ENCODE measurements around the gene ADAM19.

ADAM19 gene

GRCh38 chr5:157562111-157562581 lies 13.4 kb downstream of the ADAM19 start:
- Histone ChIP-seq H3K27ac (ENCODE audit: low read length) (no peak overlapping the region), H3K79me2 (ENCODE audit: low read length) (peaks cover 79% of the 10 kb centered on the region), H3K36me3 (replicated peaks; ENCODE audit: low read depth, low read length) (peaks cover 62% of the 10 kb centered on the region), H3K4me2 (ENCODE audit: low read length) (no peak overlapping the region), H3K4me1 (ENCODE audit: low read length) (peaks cover 15% of the 10 kb centered on the region), H3K9ac (ENCODE audit: low read length) (no peak overlapping the region), H3K9me3 (ENCODE audit: insufficient read depth, low read length) (no peaks in the 10 kb centered on the region), H3K27me3 (ENCODE audit: low read depth, low read length) (no peaks in the 10 kb centered on the region), H2AFZ (ENCODE audit: low read depth, low read length) (no peak overlapping the region), H4K20me1 (ENCODE audit: insufficient read depth, low read length) (peaks cover 81% of the 10 kb centered on the region), H3K4me3 (ENCODE audit: low read length) (no peak overlapping the region)
- TF ChIP-seq CTCF (IDR thresholded peaks at IDR 0.05; ENCODE audit: low read depth, low read length), result no peak
- no peak for TF ChIP-seq EZH2phosphoT487 (IDR thresholded peaks at IDR 0.05; ENCODE audit: low read depth)

GRCh38 chr5:157561110-157561509 lies 14.5 kb downstream of the ADAM19 start:
- peaks cover 84% of the 10 kb centered on the region for H4K20me1 ChIP-seq (ENCODE audit: insufficient read depth, low read length)
- H3K27ac ChIP-seq (ENCODE audit: low read length), result no peak overlapping the region
- peaks cover 12% of the 10 kb centered on the region; the same call in 1 of the 2 replicates for H3K4me1 ChIP-seq (ENCODE audit: low read length)
- H3K9ac ChIP-seq (ENCODE audit: low read length), result no peak overlapping the region
- H3K4me3 ChIP-seq (ENCODE audit: low read length), result no peak overlapping the region
- H2AFZ ChIP-seq (ENCODE audit: low read depth, low read length), result no peak overlapping the region
- no peaks in the 10 kb centered on the region for H3K27me3 ChIP-seq (ENCODE audit: low read depth, low read length)
- peaks cover 78% of the 10 kb centered on the region for H3K79me2 ChIP-seq (ENCODE audit: low read length)
- no peaks in the 10 kb centered on the region for H3K9me3 ChIP-seq (ENCODE audit: insufficient read depth, low read length)
- no peak overlapping the region for H3K4me2 ChIP-seq (ENCODE audit: low read length)
- no peak for TF ChIP-seq CTCF (IDR thresholded peaks at IDR 0.05; ENCODE audit: low read depth, low read length)
- no peak for TF ChIP-seq EZH2phosphoT487 (IDR thresholded peaks at IDR 0.05; ENCODE audit: low read depth)
- H3K36me3 ChIP-seq (replicated peaks; ENCODE audit: low read depth, low read length), result peaks cover 58% of the 10 kb centered on the region

GRCh38 chr5:157559301-157559700 lies 16.3 kb downstream of the ADAM19 start:
- Histone ChIP-seq H3K4me2 (ENCODE audit: low read length) (no peak overlapping the region), H4K20me1 (ENCODE audit: insufficient read depth, low read length) (peaks cover 89% of the 10 kb centered on the region), H3K79me2 (ENCODE audit: low read length) (peaks cover 89% of the 10 kb centered on the region), H3K36me3 (replicated peaks; ENCODE audit: low read depth, low read length) (peaks cover 61% of the 10 kb centered on the region), H2AFZ (ENCODE audit: low read depth, low read length) (no peak overlapping the region), H3K4me3 (ENCODE audit: low read length) (no peak overlapping the region), H3K9ac (ENCODE audit: low read length) (no peak overlapping the region), H3K27ac (ENCODE audit: low read length) (no peak overlapping the region), H3K27me3 (ENCODE audit: low read depth, low read length) (no peaks in the 10 kb centered on the region), H3K9me3 (ENCODE audit: insufficient read depth, low read length) (no peaks in the 10 kb centered on the region), H3K4me1 (ENCODE audit: low read length) (peaks cover 25% of the 10 kb centered on the region)
- no peak for TF ChIP-seq CTCF (IDR thresholded peaks at IDR 0.05; ENCODE audit: low read depth, low read length)
- TF ChIP-seq EZH2phosphoT487 (IDR thresholded peaks at IDR 0.05; ENCODE audit: low read depth), result no peak

- H3K79me2 ChIP-seq (ENCODE audit: low read length), result peaks cover 89% of the 10 kb centered on the region
- no peak overlapping the region for H3K27ac ChIP-seq (ENCODE audit: low read length)
- peaks cover 87% of the 10 kb centered on the region for H4K20me1 ChIP-seq (ENCODE audit: insufficient read depth, low read length)
- H3K4me1 ChIP-seq (ENCODE audit: low read length), result peaks cover 28% of the 10 kb centered on the region
- peaks cover 58% of the 10 kb centered on the region for H3K36me3 ChIP-seq (replicated peaks; ENCODE audit: low read depth, low read length)
- no peak overlapping the region for H3K9ac ChIP-seq (ENCODE audit: low read length)
- TF ChIP-seq EZH2phosphoT487 (IDR thresholded peaks at IDR 0.05; ENCODE audit: low read depth), result no peak
- no peak for TF ChIP-seq CTCF (IDR thresholded peaks at IDR 0.05; ENCODE audit: low read depth, low read length)
- no peaks in the 10 kb centered on the region for H3K27me3 ChIP-seq (ENCODE audit: low read depth, low read length)
- H3K4me3 ChIP-seq (ENCODE audit: low read length), result no peak overlapping the region
- H3K9me3 ChIP-seq (ENCODE audit: insufficient read depth, low read length), result no peaks in the 10 kb centered on the region
- H3K4me2 ChIP-seq (ENCODE audit: low read length), result no peak overlapping the region
- H2AFZ ChIP-seq (ENCODE audit: low read depth, low read length), result no peak overlapping the region
These were observed 16.9 kb downstream of the ADAM19 start for GRCh38 chr5:157558681-157559080.

Data from OCI-LY3 (cell line).